ENCODE measurements around the gene GALNT1. TPM values are rescaled to one million over a fixed set of nuclear protein-coding genes. Genes with fewer than 3 reads are reported as not detected.

GALNT1 gene
- total and polyA plus RNA-seq, 2 donors (not counting 1 experiment from before 2014, with no cell fraction given): 7.5 to 51.3 TPM

DNA sequence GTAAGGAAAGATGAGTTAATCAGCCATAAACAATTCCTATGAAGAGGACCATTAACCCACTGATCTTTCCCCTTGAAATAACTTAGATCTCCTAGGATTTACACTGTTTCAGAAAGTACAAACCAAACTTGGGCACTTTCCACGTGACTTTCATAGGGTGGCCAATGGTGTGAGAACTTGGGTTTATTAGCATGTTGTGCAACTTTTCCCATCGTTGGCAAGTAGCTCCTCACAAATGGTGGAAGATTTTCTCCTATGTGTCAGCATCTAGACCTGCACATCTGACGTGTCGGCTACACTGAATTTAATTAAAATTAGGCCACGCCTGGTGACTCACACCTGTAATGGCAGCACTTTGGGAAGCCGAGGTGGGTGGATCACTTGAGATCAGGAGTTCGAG lies 116.3 kb downstream of the GALNT1 start:
- intact Hi-C loops (cut with micrococcal nuclease): loop anchor here (10.0 kb wide), 1 partner anchor 113 kb away; the partner anchor contains the start of gene GALNT1
- Histone ChIP-seq H3K79me2 (ENCODE audit: control insufficient read depth, insufficient read depth, low read length) (no peaks in the 10 kb centered on the region), H3K36me3 (replicated peaks in 1 of 2; ENCODE audit: control extremely low read depth in 1 of 2, control insufficient read depth in 1 of 2, extremely low read depth in 1 of 2, insufficient read depth in 2 of 2, low read length in 1 of 2) (peaks cover 0 to 43% of the 10 kb centered on the region in 2 experiments), H3K9ac (ENCODE audit: low read length) (no peak overlapping the region), H3K4me3 (ENCODE audit: control extremely low read depth in 1 of 5, extremely low read depth in 1 of 5, insufficient read depth in 1 of 5, low read depth in 2 of 5, low read length in 4 of 5) (no peak overlapping the region), H4K20me1 (ENCODE audit: control insufficient read depth, insufficient read depth, low read length, poor library complexity, severe bottlenecking) (no peaks in the 10 kb centered on the region), H2AFZ (ENCODE audit: insufficient read depth, low read depth, low read length, poor library complexity, severe bottlenecking) (no peak overlapping the region), H3K27me3 (replicated peaks in 1 of 4; ENCODE audit: control extremely low read depth in 1 of 4, control insufficient read depth in 3 of 4, insufficient read depth in 4 of 4, low read length in 3 of 4) (no peaks in the 10 kb centered on the region), H3K27ac (ENCODE audit: low read length in 2 of 2) (no peak overlapping the region), H3K9me3 (ENCODE audit: control extremely low read depth in 1 of 3, control insufficient read depth in 2 of 3, insufficient read depth in 1 of 3, low read length in 2 of 3) (no peaks in the 10 kb centered on the region), H3K4me1 (ENCODE audit: control insufficient read depth in 2 of 2, insufficient read depth in 2 of 2, low read length in 2 of 2) (no peaks in the 10 kb centered on the region), H3K4me2 (replicated peaks; ENCODE audit: low read depth, low read length, poor library complexity, severe bottlenecking) (no peak overlapping the region)
- Mint-ChIP-seq H3K4me3 (no peak overlapping the region), H3K9me3 (ENCODE audit: insufficient read depth) (no peaks in the 10 kb centered on the region), H3K27ac (no peak overlapping the region), H3K4me1 (no peaks in the 10 kb centered on the region), H3K27me3 (no peaks in the 10 kb centered on the region)
- WGBS (ENCODE audit: insufficient coverage): 93% methylated on average over 2 of the region's 7 CpGs
- ATAC-seq (ENCODE audit: low read depth) (no peak), DNase-seq (no peak)
- ChIA-PET POLR2A (no interaction called here), CTCF (no interaction called here)
- TF ChIP-seq EZH2 (IDR thresholded peaks at IDR 0.05; ENCODE audit: borderline replicate concordance, insufficient read depth, low read depth, low read length, poor library complexity, severe bottlenecking): no peak
- TF ChIP-seq, protein P1, sequence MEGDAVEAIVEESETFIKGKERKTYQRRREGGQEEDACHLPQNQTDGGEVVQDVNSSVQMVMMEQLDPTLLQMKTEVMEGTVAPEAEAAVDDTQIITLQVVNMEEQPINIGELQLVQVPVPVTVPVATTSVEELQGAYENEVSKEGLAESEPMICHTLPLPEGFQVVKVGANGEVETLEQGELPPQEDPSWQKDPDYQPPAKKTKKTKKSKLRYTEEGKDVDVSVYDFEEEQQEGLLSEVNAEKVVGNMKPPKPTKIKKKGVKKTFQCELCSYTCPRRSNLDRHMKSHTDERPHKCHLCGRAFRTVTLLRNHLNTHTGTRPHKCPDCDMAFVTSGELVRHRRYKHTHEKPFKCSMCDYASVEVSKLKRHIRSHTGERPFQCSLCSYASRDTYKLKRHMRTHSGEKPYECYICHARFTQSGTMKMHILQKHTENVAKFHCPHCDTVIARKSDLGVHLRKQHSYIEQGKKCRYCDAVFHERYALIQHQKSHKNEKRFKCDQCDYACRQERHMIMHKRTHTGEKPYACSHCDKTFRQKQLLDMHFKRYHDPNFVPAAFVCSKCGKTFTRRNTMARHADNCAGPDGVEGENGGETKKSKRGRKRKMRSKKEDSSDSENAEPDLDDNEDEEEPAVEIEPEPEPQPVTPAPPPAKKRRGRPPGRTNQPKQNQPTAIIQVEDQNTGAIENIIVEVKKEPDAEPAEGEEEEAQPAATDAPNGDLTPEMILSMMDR (IDR thresholded peaks at IDR 0.05): no peak

DNA sequence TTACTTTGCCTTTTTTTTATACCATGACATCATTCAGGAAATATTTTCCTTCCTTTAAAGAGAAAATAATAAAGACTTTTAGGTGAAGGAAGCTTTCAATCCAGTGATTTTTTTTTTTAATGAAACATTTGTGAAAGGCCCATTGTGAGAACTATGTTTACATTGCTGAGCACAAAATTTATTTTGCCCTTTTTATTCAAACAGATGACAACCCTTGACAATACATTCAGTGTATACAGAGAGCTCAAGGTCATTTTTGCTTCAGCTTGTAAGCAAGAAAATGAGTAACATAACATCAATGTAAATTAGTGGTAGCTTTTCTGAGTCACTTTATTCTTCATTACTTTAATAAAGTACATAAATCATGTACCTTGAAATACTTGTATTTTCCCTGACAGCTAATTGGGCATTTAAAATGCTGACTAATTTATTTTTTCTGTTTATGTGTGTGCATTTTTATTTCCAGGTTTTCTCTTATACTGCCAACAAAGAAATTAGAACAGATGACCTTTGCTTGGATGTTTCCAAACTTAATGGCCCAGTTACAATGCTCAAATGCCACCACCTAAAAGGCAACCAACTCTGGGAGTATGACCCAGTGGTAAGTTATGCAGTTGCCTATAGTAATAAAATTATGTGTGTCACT lies 121.6 kb downstream of the GALNT1 start:
- Mint-ChIP-seq H3K27ac (no peak overlapping the region), H3K27me3 (no peaks in the 10 kb centered on the region), H3K4me1 (no peaks in the 10 kb centered on the region), H3K4me3 (no peak overlapping the region), H3K9me3 (ENCODE audit: insufficient read depth) (no peaks in the 10 kb centered on the region)
- Histone ChIP-seq H3K9me3 (ENCODE audit: control extremely low read depth in 1 of 3, control insufficient read depth in 2 of 3, insufficient read depth in 1 of 3, low read length in 2 of 3) (no peaks in the 10 kb centered on the region), H3K9ac (ENCODE audit: low read length) (no peak overlapping the region), H3K4me1 (ENCODE audit: control insufficient read depth in 2 of 2, insufficient read depth in 2 of 2, low read length in 2 of 2) (no peaks in the 10 kb centered on the region), H4K20me1 (ENCODE audit: control insufficient read depth, insufficient read depth, low read length, poor library complexity, severe bottlenecking) (no peaks in the 10 kb centered on the region), H2AFZ (ENCODE audit: insufficient read depth, low read depth, low read length, poor library complexity, severe bottlenecking) (no peak overlapping the region), H3K4me3 (ENCODE audit: control extremely low read depth in 1 of 5, extremely low read depth in 1 of 5, insufficient read depth in 1 of 5, low read depth in 2 of 5, low read length in 4 of 5) (no peak overlapping the region), H3K4me2 (replicated peaks; ENCODE audit: low read depth, low read length, poor library complexity, severe bottlenecking) (no peak overlapping the region), H3K27ac (ENCODE audit: low read length in 2 of 2) (no peak overlapping the region), H3K27me3 (replicated peaks in 1 of 4; ENCODE audit: control extremely low read depth in 1 of 4, control insufficient read depth in 3 of 4, insufficient read depth in 4 of 4, low read length in 3 of 4) (no peaks in the 10 kb centered on the region), H3K79me2 (ENCODE audit: control insufficient read depth, insufficient read depth, low read length) (no peaks in the 10 kb centered on the region), H3K36me3 (replicated peaks in 1 of 2; ENCODE audit: control extremely low read depth in 1 of 2, control insufficient read depth in 1 of 2, extremely low read depth in 1 of 2, insufficient read depth in 2 of 2, low read length in 1 of 2) (peaks cover 0 to 22% of the 10 kb centered on the region in 2 experiments)
- TF ChIP-seq EZH2 (IDR thresholded peaks at IDR 0.05; ENCODE audit: borderline replicate concordance, insufficient read depth, low read depth, low read length, poor library complexity, severe bottlenecking): no peak
- TF ChIP-seq, protein P1 (IDR thresholded peaks at IDR 0.05): no peak
- ATAC-seq (ENCODE audit: low read depth): no peak
- no peak for DNase-seq
- intact Hi-C loops (cut with micrococcal nuclease): no loop called here
- ChIA-PET POLR2A (no interaction called here), CTCF (no interaction called here)
